HepG2 (cell line): ENCODE data around the gene BICDL1. TPM values are rescaled to one million over a fixed set of nuclear protein-coding genes. Genes with fewer than 3 reads are reported as not detected.
A peak's percentile ranks its signal among the peaks of the same experiment; 100 is the strongest.

ENCODE experiments used
- ATAC-seq: fragments of 200-7000 bp; cut with Tn5 transposase; 3 replicates; pipeline ENCODE4 v1.9.1; 2020; ENCODE audit warnings: mild to moderate bottlenecking, moderate library complexity
- BruUV-seq: library from RNA; stranded (reverse); fragments of 400-500 nt; replicated peaks from 2 replicates; lab custom pipeline; 2021; lab: Mats Ljungman, UMichigan
- CTCF ChIA-PET: fragments of 300-600 bp; formaldehyde crosslinking; extraction: SDS; loops from one replicate; lab custom pipeline; 2021; ENCODE audit warnings: low total read pairs, inconsistent platforms, low intra/inter-chr PET ratio; lab: Yijun Ruan, JAX
- POLR2A ChIA-PET: fragments of 350-600 bp; sonication (Branson Sonifier 250); formaldehyde crosslinking; loops from one replicate; lab custom pipeline; 2020; ENCODE audit warnings: antibody characterized with exemption, inconsistent platforms; lab: Yijun Ruan, JAX
- DNase-seq: peaks from one replicate; pipeline ENCODE4 v3.0.0-alpha.2; 2015; ENCODE audit warnings: low spot score
- FAIRE-seq: peaks from 3 replicates; lab custom pipeline; 2011; peaks lifted over from hg19 to GRCh38; lab: Jason Lieb, UNC
- H2AFZ ChIP-seq: one replicate; pipeline ENCODE4 v1.6.1; 2011; ENCODE audit warnings: low read length, inconsistent platforms
- H3K27ac ChIP-seq: fragments of 300-600 bp; 3 replicates; pipeline ENCODE4 v1.8.0; 2011; ENCODE audit warnings: mixed run types, mild to moderate bottlenecking, mixed read lengths, low read length, inconsistent platforms; ENCODE audit not compliant: insufficient read depth; ENCODE audit errors: extremely low read length
- H3K27me3 ChIP-seq, 2 experiments: fragments of 200-600 bp in 1 of 2; 2 replicates in 1 of 2; 3 replicates in 1 of 2; pipeline versions ENCODE4 v1.6.0 to v1.8.0; 2011; ENCODE audit warnings: low read length in 2 of 2, mild to moderate bottlenecking in 2 of 2, moderate library complexity in 2 of 2, inconsistent platforms in 1 of 2; ENCODE audit not compliant: insufficient read depth in 2 of 2, control insufficient read depth in 1 of 2
- H3K36me3 ChIP-seq, 2 experiments: fragments of 200-600 bp in 1 of 2; replicated peaks in 1 of 2; 2 replicates in 1 of 2; 3 replicates in 1 of 2; pipeline versions ENCODE4 v1.5.1 to v1.8.0; 2011; ENCODE audit warnings: low read length in 2 of 2, inconsistent platforms in 1 of 2; ENCODE audit not compliant: insufficient read depth in 2 of 2, control insufficient read depth in 1 of 2
- H3K4me1 ChIP-seq: 2 replicates; pipeline ENCODE4 v1.5.1; 2012; ENCODE audit warnings: low read length, inconsistent platforms; ENCODE audit not compliant: insufficient read depth
- H3K4me2 ChIP-seq: 2 replicates; pipeline ENCODE4 v1.6.0; 2011; ENCODE audit warnings: low read depth, low read length, inconsistent platforms
- H3K4me3 ChIP-seq, 3 experiments: fragments of 200-600 bp in 1 of 3; sonication (generic), shearing (Covaris generic) in 1 of 3; replicated peaks in 1 of 3; 2 replicates each; pipeline ENCODE4 v1.5.1; 2011 to 2016; ENCODE audit warnings: low read length in 3 of 3, inconsistent platforms in 2 of 3, low read depth in 2 of 3, mild to moderate bottlenecking in 2 of 3, control low read depth in 1 of 3, mixed read lengths in 1 of 3; ENCODE audit not compliant: insufficient read depth in 1 of 3
- H3K79me2 ChIP-seq: one replicate; pipeline ENCODE4 v1.6.1; 2011; ENCODE audit warnings: low read length, inconsistent platforms; ENCODE audit not compliant: insufficient read depth
- H3K9ac ChIP-seq: 2 replicates; pipeline ENCODE4 v1.6.0; 2011; ENCODE audit warnings: mild to moderate bottlenecking, low read depth, low read length, inconsistent platforms; ENCODE audit not compliant: insufficient read depth
- H3K9me3 ChIP-seq: 2 replicates; pipeline ENCODE4 v1.5.1; 2012; ENCODE audit warnings: mild to moderate bottlenecking, low read length
- H4K20me1 ChIP-seq: 2 replicates; pipeline ENCODE4 v1.6.0; 2011; ENCODE audit warnings: inconsistent platforms, mild to moderate bottlenecking, low read length, moderate library complexity; ENCODE audit not compliant: insufficient read depth
- ADNP ChIP-seq: sonication (generic); formaldehyde crosslinking; IDR thresholded peaks from 2 replicates; pipeline ENCODE4 v1.4.0; 2020; ENCODE audit warnings: missing genetic modification reagents
- CEBPB ChIP-seq: IDR thresholded peaks from 2 replicates; pipeline ENCODE4 v1.6.1; 2011; ENCODE audit warnings: low read depth, low read length, improper control_type of control experiment, borderline replicate concordance
- CEBPG ChIP-seq: IDR thresholded peaks from 2 replicates; pipeline ENCODE4 v1.6.1; 2016
- CHD4 ChIP-seq: fragments of 200-600 bp; sonication (generic); IDR thresholded peaks from 2 replicates; pipeline ENCODE4 v1.7.0; 2017; ENCODE audit warnings: mild to moderate bottlenecking, low read length, borderline replicate concordance
- FIP1L1 ChIP-seq: fragments of 200-400 bp; formaldehyde crosslinking; IDR thresholded peaks from 2 replicates; pipeline ENCODE4 v1.6.1; 2018; ENCODE audit warnings: low read depth, mild to moderate bottlenecking, low read length, moderate library complexity, borderline replicate concordance; ENCODE audit not compliant: insufficient read depth
- GPBP1L1 ChIP-seq: sonication (generic); formaldehyde crosslinking; IDR thresholded peaks from 2 replicates; pipeline ENCODE4 v1.5.0; 2020; ENCODE audit warnings: mild to moderate bottlenecking, missing genetic modification reagents
- GTF2F1 ChIP-seq: fragments of 150-350 bp; IDR thresholded peaks from 2 replicates; pipeline ENCODE4 v1.6.1; 2014; ENCODE audit warnings: low read length
- MBNL3 ChIP-seq: fragments of 250-450 bp; sonication (Bioruptor Pico); conservative IDR thresholded peaks from 2 replicates; pipeline ENCODE4 v1.8.0; 2022; ENCODE audit warnings: mild to moderate bottlenecking, inconsistent platforms
- NCOR1 ChIP-seq: fragments of 200-600 bp; sonication (generic); IDR thresholded peaks from 2 replicates; pipeline ENCODE4 v1.7.0; 2017; ENCODE audit warnings: antibody characterized with exemption, low read length, borderline replicate concordance
- NFE2L2 ChIP-seq: fragments of 150-350 bp; IDR thresholded peaks from 2 replicates; pipeline ENCODE4 v1.6.1; 2014; ENCODE audit warnings: low read length
- NFYB ChIP-seq: sonication (generic); formaldehyde crosslinking; IDR thresholded peaks from 2 replicates; pipeline ENCODE4 v1.4.0; 2020; ENCODE audit warnings: missing genetic modification reagents
- RELA ChIP-seq: sonication (generic); formaldehyde crosslinking; IDR thresholded peaks from 2 replicates; pipeline ENCODE4 v1.4.0; 2020; ENCODE audit warnings: missing genetic modification reagents
- ZNF572 ChIP-seq: sonication (generic); formaldehyde crosslinking; IDR thresholded peaks from 2 replicates; pipeline ENCODE4 v1.5.1; 2020; ENCODE audit warnings: mild to moderate bottlenecking, missing genetic modification reagents
- ZNF672 ChIP-seq: sonication (generic); formaldehyde crosslinking; IDR thresholded peaks from 2 replicates; pipeline ENCODE4 v1.8.1; 2022; ENCODE audit warnings: missing genetic modification reagents
- WGBS: methylation state at CpG from one replicate; pipeline ENCODE4 v1.1.6; 2017; ENCODE audit warnings: low lambda C conversion rate; 5-methylcytosine and 5-hydroxymethylcytosine counted together
- in situ Hi-C: cut with HindIII; loops from 2 replicates; pipeline ENCODE4 v1.10.0; 2017; ENCODE audit warnings: low pct_unique_long_range_greater_than_20kb; ENCODE audit not compliant: extremely low pct_ligation_motif_present
- intact Hi-C: fragments of 100-400 bp; cut with micrococcal nuclease; formaldehyde crosslinking; loops from one replicate; pipeline ENCODE4 v1.10.0; 2022; ENCODE audit not compliant: unreplicated experiment
- polyA plus RNA-seq, 8 experiments: library from polyadenylated mRNA; depleted of rRNA in 3 of 8; stranded (reverse) in 7 of 8; unstranded in 1 of 8; fragments of >200 nt; fragmentation: Illumina TruSeq in 4 of 8; extraction: Trizol in 4 of 8; gene quantifications; 2 replicates each; pipeline versions ENCODE4 v1.2.1 to v1.2.3, GENCODE V29; 2011 to 2016; ENCODE audit warnings: low read depth in 4 of 8, missing spikeins in 1 of 8, mixed read lengths in 1 of 8; ENCODE audit not compliant: insufficient read depth in 1 of 8
- total RNA-seq, 5 experiments: library from RNA; depleted of rRNA; stranded (reverse); fragments of >200 nt; fragmentation: Illumina TruSeq; extraction: Trizol; gene quantifications; 2 replicates each; pipeline ENCODE4 v1.2.3, GENCODE V29; 2016; ENCODE audit warnings: low read depth in 1 of 5
- TF ChIP-seq, protein P1 (sequence below): sonication (generic); formaldehyde crosslinking; IDR thresholded peaks from 2 replicates; pipeline ENCODE4 v1.5.1; 2020; ENCODE audit warnings: missing genetic modification reagents, mild to moderate bottlenecking, borderline replicate concordance

BICDL1 gene
- total and polyA plus RNA-seq, 2 of the 13 experiments (the other 11 are each of a cell fraction or from before 2014, with no cell fraction given): 3.6 to 9.7 TPM

DNA sequence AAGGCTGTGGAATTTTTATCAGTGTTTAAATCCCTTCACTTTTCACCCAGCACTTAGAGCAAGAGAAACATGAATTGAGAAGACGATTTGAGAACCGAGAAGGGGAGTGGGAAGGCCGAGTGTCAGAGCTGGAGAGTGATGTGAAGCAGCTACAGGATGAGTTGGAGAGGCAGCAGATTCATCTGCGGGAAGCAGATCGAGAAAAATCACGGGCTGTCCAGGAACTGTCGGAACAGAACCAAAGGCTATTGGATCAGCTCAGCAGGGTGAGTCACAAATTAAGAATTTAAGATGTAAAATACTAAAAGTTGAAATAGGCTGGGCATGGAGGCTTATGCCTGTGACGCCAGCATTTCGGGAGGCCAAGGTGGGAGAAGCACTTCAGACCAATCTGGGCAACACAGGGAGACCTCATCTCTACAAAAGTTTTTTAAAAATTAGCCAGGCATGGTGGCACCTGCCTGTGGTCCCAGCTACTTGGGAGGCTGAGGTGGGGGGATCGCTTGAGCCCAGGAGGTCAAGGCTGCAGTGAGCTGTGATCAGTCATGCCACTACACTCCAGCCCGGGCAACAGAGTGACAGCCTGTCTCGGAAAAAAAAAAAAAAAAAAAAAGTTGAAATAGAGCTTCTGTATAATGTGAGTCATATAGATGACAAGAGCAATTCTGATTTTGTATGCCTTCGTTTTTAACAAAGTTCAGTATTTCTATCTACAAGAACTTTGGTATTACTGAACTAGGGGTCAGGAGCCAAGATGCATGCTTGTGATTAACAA is 9.6 kb downstream of the BICDL1 start:
- WGBS: 72% methylated on average over 13 of the region's 13 CpGs
- no peak overlapping the region for H3K9ac ChIP-seq
- POLR2A ChIA-PET: interaction anchor here (0.8 kb wide), 1 partner anchor 8 kb away, joined by 3 read pairs; no protein-coding TSS in a partner anchor
- peaks cover 34% of the 10 kb centered on the region for H3K4me1 ChIP-seq
- ATAC-seq: peak; percentile 35; the same call in 2 of the 3 replicates
- H3K27me3 ChIP-seq: no peaks in the 10 kb centered on the region
- no peak overlapping the region for H3K4me3 ChIP-seq
- H2AFZ ChIP-seq: no peak overlapping the region
- H4K20me1 ChIP-seq: no peaks in the 10 kb centered on the region
- intact Hi-C loops (no loop called here), in situ Hi-C loops (no loop called here)
- BruUV-seq: no TSS peak
- H3K79me2 ChIP-seq: no peaks in the 10 kb centered on the region
- H3K27ac ChIP-seq: no peak overlapping the region
- no peaks in the 10 kb centered on the region for H3K36me3 ChIP-seq
- FAIRE-seq: no peak
- CTCF ChIA-PET: no interaction called here
- no peak for DNase-seq
- no peak for TF ChIP-seq RELA
- no peak for TF ChIP-seq NFYB (CRISPR knock-in tag)
- no peak for TF ChIP-seq GPBP1L1 (CRISPR knock-in tag)
- no peaks in the 10 kb centered on the region for H3K9me3 ChIP-seq
- no peak overlapping the region for H3K4me2 ChIP-seq

GRCh38 chr12:120000556-120000955 is 11.5 kb downstream of the BICDL1 start:
- POLR2A ChIA-PET: interaction anchor here (1.2 kb wide), 1 partner anchor 13 kb away, joined by 4 read pairs; no protein-coding TSS in a partner anchor
- no peak for FAIRE-seq
- peak; percentile 96; the same call in 1 of the 2 replicates for TF ChIP-seq CHD4
- TF ChIP-seq FIP1L1: no peak
- no peak for TF ChIP-seq MBNL3 (CRISPR knock-in tag)
- TF ChIP-seq, protein P1, sequence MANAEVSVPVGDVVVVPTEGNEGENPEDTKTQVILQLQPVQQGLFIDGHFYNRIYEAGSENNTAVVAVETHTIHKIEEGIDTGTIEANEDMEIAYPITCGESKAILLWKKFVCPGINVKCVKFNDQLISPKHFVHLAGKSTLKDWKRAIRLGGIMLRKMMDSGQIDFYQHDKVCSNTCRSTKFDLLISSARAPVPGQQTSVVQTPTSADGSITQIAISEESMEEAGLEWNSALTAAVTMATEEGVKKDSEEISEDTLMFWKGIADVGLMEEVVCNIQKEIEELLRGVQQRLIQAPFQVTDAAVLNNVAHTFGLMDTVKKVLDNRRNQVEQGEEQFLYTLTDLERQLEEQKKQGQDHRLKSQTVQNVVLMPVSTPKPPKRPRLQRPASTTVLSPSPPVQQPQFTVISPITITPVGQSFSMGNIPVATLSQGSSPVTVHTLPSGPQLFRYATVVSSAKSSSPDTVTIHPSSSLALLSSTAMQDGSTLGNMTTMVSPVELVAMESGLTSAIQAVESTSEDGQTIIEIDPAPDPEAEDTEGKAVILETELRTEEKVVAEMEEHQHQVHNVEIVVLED: no peak
- TF ChIP-seq CEBPG (CRISPR knock-in tag): 0 out of 2 replicates have a peak, but pooled peaks have one; percentile 17
- TF ChIP-seq GTF2F1: no peak
- peak; percentile 29; the same call in 1 of the 2 replicates for TF ChIP-seq CEBPB
- TF ChIP-seq ZNF572 (CRISPR knock-in tag): no peak
- peak; percentile 52 for TF ChIP-seq NFE2L2
- TF ChIP-seq ADNP: no peak
- TF ChIP-seq NCOR1: peak; percentile 70; the same call in 1 of the 2 replicates
- no peak for TF ChIP-seq ZNF672

More at GRCh38 chr12:120000556-120000955, 11.5 kb downstream of the BICDL1 start:
- in situ Hi-C loops: no loop called here
- H3K4me3 ChIP-seq: no peak overlapping the region
- no peaks in the 10 kb centered on the region for H3K9me3 ChIP-seq
- 37% methylated on average over 3 of the region's 3 CpGs for WGBS
- H3K4me1 ChIP-seq: peaks cover 44% of the 10 kb centered on the region
- H4K20me1 ChIP-seq: no peaks in the 10 kb centered on the region
- CTCF ChIA-PET: no interaction called here
- DNase-seq: peak; percentile 59
- intact Hi-C loops: no loop called here
- ATAC-seq: peak; percentile 34; the same call in 2 of the 3 replicates
- H3K79me2 ChIP-seq: no peaks in the 10 kb centered on the region
- no peaks in the 10 kb centered on the region for H3K27me3 ChIP-seq
- H3K4me2 ChIP-seq: no peak overlapping the region
- no peaks in the 10 kb centered on the region for H3K36me3 ChIP-seq
- no TSS peak for BruUV-seq
- no peak overlapping the region for H2AFZ ChIP-seq
- peak overlapping the region; percentile 69 for H3K27ac ChIP-seq
- no peak overlapping the region for H3K9ac ChIP-seq
